IPS-NIHi11 (cell line): ENCODE results near the gene POU2AF3.
"Not testable (repeated sequence)": the region's sequence is repeated elsewhere in the genome, so short reads cannot be mapped to it uniquely, and the experiment has no call there.

Source experiments
- DNase-seq: peaks from one replicate; pipeline ENCODE4 v3.0.0; 2012; ENCODE audit warnings: mixed read lengths, low spot score

Gene POU2AF3

DNA sequence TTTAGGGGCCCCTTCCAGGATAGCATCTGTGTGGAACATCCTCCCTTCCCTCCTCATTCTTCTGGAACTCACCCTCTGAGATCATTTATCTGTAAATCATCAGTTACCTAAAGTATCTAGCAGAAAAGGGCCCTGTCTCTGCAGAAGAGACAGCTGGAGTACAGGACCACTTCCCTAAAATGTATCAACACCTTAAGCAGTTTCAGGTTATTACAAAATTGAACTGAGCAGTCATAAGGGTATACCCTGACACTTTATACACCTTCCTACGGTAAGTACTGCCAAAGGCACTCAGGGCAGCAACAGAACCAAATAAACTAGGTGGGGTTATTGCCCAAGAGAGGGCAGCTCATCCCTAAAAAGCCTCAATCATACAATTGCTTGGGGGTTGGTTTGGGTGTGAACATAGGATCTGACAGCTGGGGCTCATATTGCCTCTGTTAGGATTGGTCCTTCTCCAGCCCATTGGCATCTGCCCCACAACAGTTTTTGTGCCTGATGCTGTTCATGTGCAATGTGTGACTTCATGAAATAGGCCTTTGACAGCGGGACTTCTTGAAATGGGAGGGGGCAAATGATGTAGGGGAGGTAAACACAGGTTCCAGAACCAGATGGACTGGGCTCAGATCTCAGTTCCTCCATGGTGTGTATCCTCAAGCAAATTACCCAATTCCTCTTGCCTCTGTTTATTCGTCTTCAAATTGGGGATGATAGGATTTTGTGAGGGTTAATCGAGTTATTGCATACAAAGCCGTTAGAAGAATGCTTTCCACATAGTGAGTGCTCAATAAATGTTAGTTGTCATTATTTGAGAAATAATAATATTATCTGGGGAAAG lies 2.9 kb downstream of the POU2AF3 start:
- DNase-seq = no peak

DNA sequence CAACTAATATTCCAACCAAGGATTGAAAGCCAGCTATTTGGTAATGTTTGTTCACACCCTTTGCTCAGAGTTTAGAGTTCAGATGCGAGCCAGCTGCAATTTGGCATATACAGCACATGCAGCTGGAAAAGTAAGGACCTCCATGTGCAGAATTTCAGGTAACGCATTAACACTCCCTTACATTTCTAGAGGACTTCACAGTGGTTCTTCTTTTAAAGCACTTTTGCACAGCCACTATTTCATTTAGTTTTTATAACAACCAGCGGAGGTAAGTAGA lies 3.4 kb downstream of the POU2AF3 start:
- no peak for DNase-seq

DNA sequence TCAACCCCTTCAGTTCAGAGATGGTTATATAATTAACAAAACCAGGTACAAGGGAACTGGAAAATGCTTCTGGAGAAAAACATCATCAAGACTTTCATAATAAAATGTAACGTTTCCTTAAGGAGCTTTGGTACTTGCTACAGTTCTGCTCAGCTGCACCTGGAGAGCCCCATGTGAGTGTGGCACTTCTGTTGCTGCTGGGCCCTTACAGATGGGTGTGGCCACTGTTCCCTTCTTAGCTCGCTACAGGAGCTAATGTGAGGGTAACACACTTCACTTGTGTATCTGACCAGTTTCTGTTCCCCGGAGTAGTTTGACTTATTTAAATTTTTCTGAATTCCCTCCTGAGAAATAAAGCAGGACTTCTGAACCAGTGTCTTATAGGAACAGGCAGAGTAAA lies 4.0 kb downstream of the POU2AF3 start:
- DNase-seq = no peak

DNA sequence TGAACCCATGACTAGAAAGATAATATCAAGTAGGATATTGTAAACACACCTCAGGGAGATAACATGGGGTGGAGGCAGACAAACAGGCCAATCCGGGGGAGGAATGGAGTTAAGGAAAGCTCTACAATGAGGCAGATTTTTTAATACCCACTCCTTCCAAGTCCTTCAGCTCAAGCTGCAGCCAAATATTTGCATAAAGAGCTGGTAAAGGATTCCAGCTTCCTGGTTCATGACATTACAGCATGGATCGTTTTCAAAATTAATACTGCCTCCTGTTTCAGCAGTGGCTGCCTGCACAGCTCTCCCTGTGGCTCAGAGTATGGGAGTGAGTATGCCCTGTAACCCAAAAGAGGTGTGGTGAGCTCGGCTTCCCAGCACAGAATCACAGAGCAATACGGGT lies 5.1 kb downstream of the POU2AF3 start:
- DNase-seq = no peak

DNA sequence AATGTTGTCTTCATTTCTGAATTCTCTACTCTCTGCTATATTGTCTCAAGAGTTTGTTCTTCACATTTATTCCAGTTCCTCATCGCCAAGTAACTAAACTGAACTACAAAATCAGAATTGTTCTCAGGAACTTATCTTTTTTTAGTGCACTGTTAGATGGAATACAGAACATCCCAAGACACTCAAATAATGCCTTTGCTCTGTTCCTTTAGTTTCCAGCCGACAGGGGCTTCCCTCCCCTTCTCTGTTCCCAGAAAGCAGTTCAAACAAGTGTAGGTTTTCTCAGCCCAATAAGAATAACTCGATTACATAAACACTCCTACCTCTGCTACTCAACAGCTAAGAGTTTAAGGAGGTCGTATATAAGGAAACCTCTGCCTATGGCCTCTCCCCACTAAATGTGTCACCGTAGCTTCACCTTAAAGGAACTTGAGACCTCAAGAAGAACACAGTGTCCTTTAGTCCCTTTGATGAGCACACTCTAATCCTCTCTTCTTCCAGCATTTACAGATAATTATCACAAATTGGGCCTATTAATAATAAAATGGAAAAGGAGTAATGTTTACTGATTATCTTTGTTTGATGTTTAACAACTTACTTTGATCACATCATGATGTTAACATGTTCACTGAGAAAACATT lies 6.9 kb downstream of the POU2AF3 start:
- DNase-seq = no peak

DNA sequence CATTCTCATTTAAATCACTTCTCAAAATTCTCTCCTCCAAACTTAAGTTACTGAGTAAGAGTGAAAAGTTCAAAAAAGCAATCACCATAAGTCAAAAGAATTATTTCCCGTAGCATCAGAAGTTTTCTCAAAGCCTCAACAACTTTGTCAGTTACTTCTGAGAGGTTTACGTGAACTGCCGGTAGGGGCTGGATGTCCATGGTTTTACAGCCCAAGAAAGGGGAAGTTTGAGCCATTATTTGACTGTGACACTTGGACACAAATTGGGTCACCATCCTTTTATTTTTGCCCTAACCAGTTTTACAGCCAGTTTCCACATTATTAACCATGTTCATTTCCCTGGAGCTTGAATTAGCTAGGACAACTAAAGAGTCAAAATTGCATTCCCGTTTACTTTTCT lies 7.5 kb downstream of the POU2AF3 start:
- DNase-seq = no peak

DNA sequence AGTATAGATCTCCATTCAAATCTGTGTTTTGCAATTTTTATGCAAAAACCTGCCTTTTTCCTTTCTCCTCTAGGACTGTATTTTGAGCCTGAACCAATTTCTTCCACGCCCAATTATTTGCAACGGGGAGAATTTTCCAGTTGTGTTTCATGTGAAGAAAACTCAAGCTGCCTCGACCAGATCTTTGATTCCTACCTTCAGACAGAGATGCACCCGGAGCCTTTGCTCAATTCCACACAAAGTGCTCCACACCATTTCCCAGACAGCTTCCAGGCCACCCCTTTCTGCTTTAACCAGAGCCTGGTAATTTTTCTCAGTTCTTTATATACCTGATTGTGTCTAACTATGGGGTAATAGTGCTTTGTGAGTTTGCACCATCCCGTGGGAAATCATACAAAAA lies 8.0 kb downstream of the POU2AF3 start:
- no peak for DNase-seq

DNA sequence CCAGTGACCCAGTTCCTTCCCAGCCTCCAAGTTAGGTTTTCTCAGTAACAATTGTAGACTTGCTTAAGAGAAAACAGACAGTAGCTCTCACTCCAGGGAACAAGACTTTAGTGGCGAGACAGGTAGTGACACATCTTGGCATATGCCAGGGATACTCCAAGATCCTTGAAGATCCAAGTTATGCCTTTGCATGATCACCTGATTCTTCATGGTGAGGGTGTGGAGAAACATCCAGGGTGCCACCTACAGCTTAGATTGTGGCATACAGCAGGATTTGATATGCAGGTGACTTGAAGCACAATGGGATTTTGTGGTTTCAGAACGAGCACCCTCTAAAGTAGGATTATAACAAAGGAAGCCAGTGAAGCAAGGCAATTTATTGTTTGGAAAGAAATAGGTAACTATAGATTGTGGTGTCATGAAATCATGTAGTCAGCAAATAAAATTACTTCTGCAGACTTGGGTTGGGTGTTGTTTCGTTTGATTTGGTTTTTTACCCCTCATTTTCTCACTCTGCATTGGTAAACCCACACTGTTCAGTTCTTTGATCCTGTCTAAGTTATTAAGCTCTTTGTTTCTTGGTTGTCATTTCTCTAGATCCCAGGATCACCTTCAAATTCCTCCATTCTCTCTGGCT lies 9.2 kb downstream of the POU2AF3 start:
- DNase-seq = no peak

DNA sequence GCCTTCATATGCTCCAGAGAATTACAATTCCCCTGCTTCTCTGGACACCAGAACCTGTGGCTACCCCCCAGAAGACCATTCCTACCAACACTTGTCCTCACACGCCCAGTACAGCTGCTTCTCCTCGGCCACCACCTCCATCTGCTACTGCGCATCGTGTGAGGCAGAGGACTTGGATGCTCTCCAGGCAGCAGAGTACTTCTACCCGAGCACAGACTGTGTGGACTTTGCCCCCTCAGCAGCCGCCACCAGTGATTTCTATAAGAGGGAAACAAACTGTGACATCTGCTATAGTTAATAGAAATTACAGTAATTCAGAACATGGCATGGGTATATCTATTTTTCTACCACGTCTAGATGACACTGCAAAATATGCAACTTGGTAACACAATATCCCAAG lies 9.8 kb downstream of the POU2AF3 start:
- DNase-seq = no peak

DNA sequence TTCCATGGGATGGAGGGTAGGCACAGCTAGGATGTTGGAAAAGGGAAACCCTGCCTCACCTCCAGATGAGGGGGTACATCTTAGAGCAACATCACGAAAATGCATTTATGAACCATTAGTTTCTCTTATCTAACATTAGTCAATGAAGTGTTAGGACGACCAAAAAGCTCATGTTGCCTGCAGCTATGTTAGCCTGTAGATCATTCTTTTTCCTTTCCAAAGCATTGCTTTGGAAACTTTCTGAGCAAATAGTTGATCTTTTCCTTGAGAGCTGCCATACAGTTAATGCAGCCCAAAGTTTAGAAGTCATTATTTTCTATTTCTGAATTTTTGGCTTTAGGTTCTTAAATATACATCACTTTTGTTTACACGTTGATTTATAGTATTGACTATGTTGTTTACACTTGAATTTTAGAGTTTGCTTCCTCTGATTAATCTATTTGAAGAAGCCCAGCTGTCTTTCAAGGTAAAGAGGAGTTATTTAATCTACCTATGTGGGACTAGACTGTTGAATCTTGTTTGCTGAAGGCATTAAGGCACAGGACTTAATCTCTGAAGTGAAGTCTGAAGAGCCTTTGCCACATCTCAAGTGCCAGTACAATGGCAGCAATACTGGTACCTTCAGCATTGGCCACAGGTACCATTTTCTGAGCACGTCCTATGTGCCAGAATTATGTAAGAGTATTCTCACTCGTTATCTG lies 11.0 kb downstream of the POU2AF3 start:
- no peak for DNase-seq

DNA sequence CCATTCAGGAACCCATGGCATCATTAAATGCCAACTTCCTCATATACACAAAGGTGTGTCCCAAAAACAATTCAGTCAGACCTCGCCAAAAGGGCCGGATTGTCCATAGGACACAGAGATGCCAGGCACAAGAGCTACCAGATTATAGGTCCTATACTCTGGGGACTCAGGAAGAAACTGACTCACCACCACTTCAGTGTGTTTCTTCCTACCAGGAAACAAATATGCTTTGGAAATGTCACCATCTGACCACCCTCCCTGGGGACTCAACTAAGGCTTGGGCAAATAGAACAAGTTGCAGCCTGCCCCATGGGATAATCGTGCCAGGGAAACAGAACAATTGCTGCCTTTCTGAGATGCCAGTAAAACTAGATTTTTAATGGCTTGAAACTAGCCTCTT lies 11.7 kb downstream of the POU2AF3 start:
- no peak for DNase-seq

DNA sequence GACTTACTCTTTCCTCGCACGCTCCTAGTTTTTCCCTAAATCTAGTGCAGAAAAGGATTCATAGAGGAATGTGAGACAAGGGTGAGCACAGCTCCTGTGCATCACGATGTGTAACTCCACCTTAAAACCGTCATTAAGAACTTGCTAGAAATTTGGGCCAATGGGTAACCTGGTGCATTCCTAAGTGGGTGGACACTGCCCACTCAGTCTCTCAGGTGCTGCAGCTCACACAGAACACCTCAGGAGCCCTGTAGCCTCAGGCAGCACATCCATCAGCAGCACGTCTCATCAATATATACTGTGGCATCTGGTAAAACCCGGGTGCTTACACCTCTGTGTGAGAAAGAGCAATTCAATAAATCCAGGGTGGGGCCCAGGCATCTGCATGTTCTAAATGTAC lies 12.4 kb downstream of the POU2AF3 start:
- DNase-seq = no peak

DNA sequence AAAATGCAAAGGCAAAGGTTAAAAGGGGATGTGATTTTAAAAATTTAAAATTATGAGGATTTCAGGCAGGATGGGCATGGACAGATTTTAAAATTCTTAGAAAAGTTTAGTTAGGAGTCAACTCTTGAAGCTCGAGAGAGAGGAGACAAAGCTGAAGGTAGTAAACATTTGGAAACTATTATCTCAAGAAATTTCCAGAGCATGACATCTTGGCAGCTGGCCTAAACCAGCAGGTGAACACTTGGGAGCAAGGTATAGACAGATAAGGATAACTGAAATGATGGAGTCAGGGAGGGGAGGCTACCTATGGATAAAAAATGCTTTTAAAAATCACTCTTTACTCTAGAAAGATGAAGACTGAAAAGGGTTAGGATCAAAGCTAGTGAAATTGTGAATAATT lies 13.7 kb downstream of the POU2AF3 start:
- DNase-seq = no peak

DNA sequence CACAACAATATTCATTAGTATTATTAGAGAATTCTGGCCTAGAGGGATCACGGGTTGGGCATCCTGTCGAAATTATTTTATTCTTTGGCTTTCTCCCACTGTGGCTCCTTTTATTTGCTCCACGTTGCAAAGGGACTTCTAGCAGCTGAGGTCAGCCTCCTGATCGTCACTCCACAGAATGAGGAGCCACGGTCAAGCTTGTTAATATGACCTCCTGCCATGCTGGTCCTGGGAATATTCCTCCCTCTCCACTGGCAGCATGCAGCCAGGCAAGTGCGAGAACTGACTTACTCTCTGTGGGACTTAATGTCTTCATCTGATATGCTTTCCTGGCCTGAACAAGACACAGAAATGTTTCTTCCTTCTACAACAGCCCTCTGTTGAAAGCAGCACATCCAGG lies 20.9 kb downstream of the POU2AF3 start:
- DNase-seq = no peak

DNA sequence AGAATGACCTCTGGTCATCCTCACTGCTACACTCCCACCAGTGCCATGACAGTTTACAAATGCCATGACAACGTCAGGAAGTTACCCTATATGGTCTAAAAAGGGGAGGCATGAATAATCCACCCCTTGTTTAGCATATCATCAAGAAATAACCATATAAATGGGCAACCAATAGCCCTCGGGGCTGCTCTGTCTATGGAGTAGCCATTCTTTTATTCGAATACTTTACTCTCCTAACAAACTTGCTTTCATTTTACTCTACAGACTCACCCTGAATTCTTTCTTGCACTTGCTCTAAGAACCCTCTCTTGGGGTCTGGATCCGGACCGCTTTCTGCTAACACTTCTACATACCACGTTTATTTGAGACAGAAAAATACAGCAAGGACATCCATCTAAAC lies 21.9 kb downstream of the POU2AF3 start:
- not testable (repeated sequence) for DNase-seq

DNA sequence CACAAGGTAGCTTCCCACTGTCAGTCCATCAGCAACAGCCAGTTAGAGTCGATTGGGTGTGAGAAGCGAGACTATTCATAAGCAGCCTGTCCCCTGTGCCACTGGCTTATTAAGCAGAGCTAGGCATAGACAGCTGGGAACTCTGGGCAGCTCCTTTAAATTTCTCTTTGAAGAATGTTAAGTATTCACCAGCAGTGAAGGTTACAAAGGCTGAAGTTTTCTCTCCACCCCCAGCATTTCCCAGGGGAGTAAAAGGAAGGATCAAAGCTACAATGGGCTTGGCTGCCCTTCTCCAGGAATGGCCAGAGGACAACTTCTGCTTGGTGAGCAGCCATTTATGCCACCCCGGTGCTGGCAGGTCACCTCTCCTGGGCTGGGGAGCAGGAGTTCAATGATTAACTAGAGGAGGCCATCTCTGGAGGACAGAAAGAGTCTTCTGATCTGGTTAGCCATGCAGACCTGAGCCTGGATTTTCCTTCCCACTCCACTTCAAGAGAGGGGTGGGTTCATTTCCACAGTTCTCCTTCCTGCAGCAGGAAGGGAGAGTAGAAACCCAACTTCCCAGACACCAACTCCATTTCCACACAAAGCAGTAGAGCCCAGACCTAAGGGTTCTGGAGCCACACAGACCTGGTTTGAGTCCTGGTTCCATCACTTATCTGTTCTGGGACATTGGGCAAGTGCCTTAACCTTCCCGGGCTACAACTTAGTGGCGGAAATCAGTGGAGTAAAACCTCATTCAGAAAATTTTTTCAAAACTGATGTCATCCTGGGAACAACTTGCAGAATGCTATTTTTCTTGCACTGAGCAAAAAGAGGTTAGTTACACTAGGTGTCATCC lies 22.6 kb downstream of the POU2AF3 start:
- no peak for DNase-seq

DNA sequence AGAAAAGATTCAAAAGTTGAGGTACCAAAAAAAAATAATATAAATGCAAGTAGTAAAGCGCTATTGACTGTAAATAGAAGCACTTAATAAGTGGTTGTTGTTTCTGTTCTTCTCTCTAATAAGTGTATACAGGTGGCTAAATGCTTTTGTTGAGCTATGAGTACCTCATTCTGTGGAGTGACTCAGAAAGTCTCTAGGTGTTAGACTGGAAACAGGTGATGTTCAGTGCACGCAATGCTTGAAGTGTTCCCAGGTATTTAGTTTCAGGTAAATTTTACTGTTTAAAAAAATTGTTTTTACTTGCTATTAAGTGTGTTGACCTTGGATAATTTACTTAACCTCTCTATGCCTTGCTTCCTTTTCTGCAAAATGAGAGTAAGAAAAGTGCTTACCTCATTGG lies 24.2 kb downstream of the POU2AF3 start:
- no peak for DNase-seq

DNA sequence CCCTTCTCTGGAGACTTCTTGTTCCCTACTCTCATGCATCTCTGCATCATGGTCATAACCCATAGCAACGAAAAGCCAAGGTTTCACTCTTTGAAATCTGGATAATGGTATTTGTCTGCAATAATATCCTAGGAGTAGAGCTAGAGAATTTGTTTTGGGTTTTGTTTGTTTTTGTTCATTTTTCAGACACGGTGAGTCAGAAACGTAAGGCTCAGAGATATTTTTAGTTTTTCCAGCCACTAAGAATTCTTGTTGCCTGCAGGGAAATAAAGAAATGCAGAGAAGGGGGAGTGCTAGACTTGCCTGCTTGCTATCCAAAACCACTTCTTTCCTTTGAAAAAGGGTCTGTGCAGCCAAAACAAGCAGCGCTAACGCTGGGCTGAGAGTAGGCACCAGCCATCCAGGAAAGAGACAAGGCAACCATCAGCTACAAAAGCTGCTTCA lies 26.0 kb downstream of the POU2AF3 start:
- no peak for DNase-seq

DNA sequence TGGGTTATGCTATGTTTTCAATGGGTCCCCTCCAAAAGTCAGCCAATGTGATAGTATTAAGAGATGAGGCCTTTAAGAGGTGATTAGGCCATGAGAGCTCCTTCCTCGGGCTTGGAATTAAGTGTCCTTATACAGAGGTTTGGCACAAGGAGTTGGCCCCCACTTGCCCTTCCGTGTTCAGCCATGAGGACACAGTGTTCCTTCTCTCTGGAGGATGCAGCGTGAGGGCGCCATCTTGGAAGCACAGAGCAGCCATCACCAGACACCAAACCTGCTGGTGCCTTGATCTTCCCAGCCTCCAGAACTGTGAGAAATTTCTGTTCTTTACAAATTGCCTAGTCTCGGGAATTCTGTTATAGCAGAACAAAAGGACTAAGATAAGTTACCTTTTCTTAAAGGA lies 26.9 kb downstream of the POU2AF3 start:
- no peak for DNase-seq

DNA sequence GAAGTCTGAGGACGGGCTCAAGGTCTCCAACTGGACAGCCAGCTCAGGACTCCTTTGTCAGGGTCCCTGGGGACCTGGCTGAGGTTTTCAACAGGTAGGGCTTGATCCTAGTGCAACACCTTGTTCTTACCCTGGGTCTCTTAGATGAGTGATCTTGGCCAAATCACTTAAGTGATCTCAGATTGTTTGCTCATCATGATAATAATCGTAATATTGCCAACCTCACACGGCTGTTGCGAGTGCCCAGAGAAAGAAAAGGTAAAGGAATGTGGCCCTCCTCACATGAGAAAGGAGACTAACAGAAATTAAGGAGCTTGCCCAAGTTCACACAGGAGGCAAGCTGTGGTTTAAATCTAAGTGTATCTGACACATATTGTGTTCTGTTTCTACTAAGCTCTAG lies 28.5 kb downstream of the POU2AF3 start:
- no peak for DNase-seq

DNA sequence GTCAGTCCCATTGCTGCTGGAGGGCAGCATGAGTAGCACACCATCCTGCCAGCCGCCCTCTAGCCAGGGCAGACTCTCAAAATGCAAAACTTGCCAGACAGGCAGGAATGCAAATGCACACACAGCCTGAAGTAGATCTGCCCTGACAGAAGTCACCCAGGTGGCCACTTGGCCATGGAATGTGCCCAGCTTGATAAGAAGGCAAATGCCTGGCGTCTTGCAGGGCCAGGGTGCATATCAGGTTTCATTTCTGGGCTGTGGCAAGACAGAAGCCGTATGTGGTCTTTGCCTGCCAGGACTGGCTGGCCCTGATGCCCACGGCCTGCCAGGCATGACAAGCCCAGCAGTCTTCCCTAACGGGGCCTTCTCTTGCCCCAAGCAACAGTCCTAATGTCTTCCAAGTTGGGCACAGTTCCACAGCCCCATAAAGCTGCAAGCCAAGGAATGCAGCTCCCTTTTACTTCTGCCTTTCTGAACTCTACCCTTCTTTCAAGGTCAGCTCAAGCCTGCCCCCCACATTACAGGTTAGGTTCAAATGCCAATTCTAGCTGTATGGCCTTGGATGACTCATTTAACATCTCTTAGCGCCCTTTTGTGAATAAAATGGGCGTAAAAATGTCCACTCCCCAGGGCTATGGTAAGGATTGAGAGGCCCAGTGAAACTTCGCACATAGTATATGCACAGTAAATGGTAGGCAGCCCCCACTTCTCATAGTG lies 29.7 kb downstream of the POU2AF3 start:
- peak; percentile 36 for DNase-seq
